Suprapubic skin (tissue), 4 donors: ENCODE data around the gene TRAPPC1.

ENCODE experiments used
- EP300 ChIP-seq: sonication (generic); formaldehyde crosslinking; IDR thresholded peaks from one replicate; pipeline ENCODE4 v1.6.1; 2017; ENCODE audit warnings: antibody characterized with exemption
- POLR2A ChIP-seq, 2 donors: fragments of 450-650 bp; IDR thresholded peaks; one replicate each; pipeline ENCODE4 v1.6.1; 2017; ENCODE audit warnings: antibody characterized with exemption in 2 of 2, mild to moderate bottlenecking in 2 of 2, moderate library complexity in 2 of 2
- POLR2AphosphoS5 ChIP-seq, 3 donors: sonication (generic); formaldehyde crosslinking; IDR thresholded peaks; one replicate each; pipeline ENCODE4 v1.6.1; 2017; ENCODE audit warnings: antibody characterized with exemption in 3 of 3
- TF ChIP-seq, protein P1 (sequence below), 2 donors: fragments of 200-600 bp in 1 of 2; fragments of 450-650 bp in 1 of 2; sonication (generic) in 1 of 2; IDR thresholded peaks; one replicate each; pipeline ENCODE4 v1.5.1; 2016 to 2019; ENCODE audit warnings: antibody characterized with exemption in 2 of 2, mild to moderate bottlenecking in 1 of 2, moderate library complexity in 1 of 2

GRCh38 chr17:7969433-7969832 is 37.7 kb upstream of the TRAPPC1 start:
- TF ChIP-seq, protein P1, sequence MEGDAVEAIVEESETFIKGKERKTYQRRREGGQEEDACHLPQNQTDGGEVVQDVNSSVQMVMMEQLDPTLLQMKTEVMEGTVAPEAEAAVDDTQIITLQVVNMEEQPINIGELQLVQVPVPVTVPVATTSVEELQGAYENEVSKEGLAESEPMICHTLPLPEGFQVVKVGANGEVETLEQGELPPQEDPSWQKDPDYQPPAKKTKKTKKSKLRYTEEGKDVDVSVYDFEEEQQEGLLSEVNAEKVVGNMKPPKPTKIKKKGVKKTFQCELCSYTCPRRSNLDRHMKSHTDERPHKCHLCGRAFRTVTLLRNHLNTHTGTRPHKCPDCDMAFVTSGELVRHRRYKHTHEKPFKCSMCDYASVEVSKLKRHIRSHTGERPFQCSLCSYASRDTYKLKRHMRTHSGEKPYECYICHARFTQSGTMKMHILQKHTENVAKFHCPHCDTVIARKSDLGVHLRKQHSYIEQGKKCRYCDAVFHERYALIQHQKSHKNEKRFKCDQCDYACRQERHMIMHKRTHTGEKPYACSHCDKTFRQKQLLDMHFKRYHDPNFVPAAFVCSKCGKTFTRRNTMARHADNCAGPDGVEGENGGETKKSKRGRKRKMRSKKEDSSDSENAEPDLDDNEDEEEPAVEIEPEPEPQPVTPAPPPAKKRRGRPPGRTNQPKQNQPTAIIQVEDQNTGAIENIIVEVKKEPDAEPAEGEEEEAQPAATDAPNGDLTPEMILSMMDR (IDR thresholded peaks at IDR 0.05): no peak
- TF ChIP-seq POLR2A (IDR thresholded peaks at IDR 0.05) (no peak), POLR2AphosphoS5 (IDR thresholded peaks at IDR 0.05) (no peak), EP300 (no peak)
